ENCODE results near the gene CEP72. TPM values are rescaled to one million over a fixed set of nuclear protein-coding genes. Genes with fewer than 3 reads are reported as not detected.
"Not testable (repeated sequence)": the region's sequence is repeated elsewhere in the genome, so short reads cannot be mapped to it uniquely, and the experiment has no call there.

CEP72 gene
- total and polyA plus RNA-seq, 11 donors, result 0.58 to 4.1 (median 1.6) TPM

GRCh38 chr5:626850-627249 lies 14.7 kb downstream of the CEP72 start:
- no peaks in the 10 kb centered on the region for H3K9me3 ChIP-seq
- H3K27me3 ChIP-seq, result no peaks in the 10 kb centered on the region
- TF ChIP-seq CTCF (IDR thresholded peaks at IDR 0.05) (no peak), POLR2A (IDR thresholded peaks at IDR 0.05) (no peak)
- no peak for ATAC-seq
- intact Hi-C loops (cut with DNase I), result no loop called here
- H3K4me3 ChIP-seq, result no peak overlapping the region
- H3K27ac ChIP-seq, result no peak overlapping the region
- no peaks in the 10 kb centered on the region for H3K4me1 ChIP-seq
- DNase-seq, result no peak
- WGBS, 4 donors, result 86 to 93% (median 91%) methylated on average over 3 of the region's 3 CpGs
- peaks cover 0 to 17% (median 6%) of the 10 kb centered on the region in 9 donors for H3K36me3 ChIP-seq

- Histone ChIP-seq H3K9me3 (no peaks in the 10 kb centered on the region), H3K36me3 (peaks cover 0 to 17% (median 5%) of the 10 kb centered on the region in 9 donors), H3K27ac (no peak overlapping the region), H3K4me1 (no peaks in the 10 kb centered on the region), H3K27me3 (no peaks in the 10 kb centered on the region), H3K4me3 (no peak overlapping the region)
- no peak for ATAC-seq
- intact Hi-C loops (cut with DNase I), result no loop called here
- TF ChIP-seq POLR2A (IDR thresholded peaks at IDR 0.05) (no peak), CTCF (IDR thresholded peaks at IDR 0.05) (no peak)
- DNase-seq, result peak in 2 of 5 donors; percentile 5 to 14
- 95 to 96% (median 96%) methylated on average over 24 of the region's 24 CpGs for WGBS, 4 donors
These were observed 15.7 kb downstream of the CEP72 start for GRCh38 chr5:627840-628239.

- H3K4me3 ChIP-seq; H3K27me3 ChIP-seq; H3K4me1 ChIP-seq; H3K9me3 ChIP-seq; H3K27ac ChIP-seq; intact Hi-C loops (cut with DNase I); ATAC-seq: not testable (repeated sequence)
- H3K36me3 ChIP-seq, result peaks cover 0 to 17% (median 5%) of the 10 kb centered on the region in 9 donors
- peak in 2 of 5 donors; percentile 4 to 53 for DNase-seq
- WGBS, 4 donors, result 74 to 96% (median 90%) methylated on average over 16 to 21 of the region's 21 CpGs
These were observed 16.4 kb downstream of the CEP72 start for GRCh38 chr5:628351-629205.

- DNase-seq (no peak), ATAC-seq (no peak)
- Histone ChIP-seq H3K36me3 (peaks cover 0 to 29% (median 17%) of the 10 kb centered on the region in 9 donors), H3K9me3 (peaks cover 0 to 7% (median 0%) of the 10 kb centered on the region in 12 donors), H3K4me3 (no peak overlapping the region), H3K4me1 (no peaks in the 10 kb centered on the region), H3K27ac (no peak overlapping the region), H3K27me3 (no peaks in the 10 kb centered on the region)
- intact Hi-C loops (cut with DNase I), result no loop called here
- TF ChIP-seq CTCF (IDR thresholded peaks at IDR 0.05), result no peak
- no peak for TF ChIP-seq POLR2A (IDR thresholded peaks at IDR 0.05)
- 78 to 83% (median 80%) methylated on average over 20 of the region's 20 CpGs for WGBS, 4 donors
These were observed 21.4 kb downstream of the CEP72 start for GRCh38 chr5:633501-633955.

Data from heart left ventricle (tissue), 16 donors.